Colonic mucosa (tissue), 4 donors: ENCODE data around the gene SERINC3. TPM values are rescaled to one million over a fixed set of nuclear protein-coding genes. Genes with fewer than 3 reads are reported as not detected.

Source experiments
- DNase-seq: peaks from one replicate; pipeline ENCODE4 v3.0.0-alpha.2; 2020
- H3K27ac ChIP-seq: fragments of 200-600 bp; one replicate; pipeline ENCODE4 v1.8.0; 2021
- H3K27me3 ChIP-seq: fragments of 200-600 bp; one replicate; pipeline ENCODE4 v1.8.0; 2021
- H3K36me3 ChIP-seq: fragments of 200-600 bp; one replicate; pipeline ENCODE4 v1.8.0; 2021
- H3K4me1 ChIP-seq: fragments of 200-600 bp; one replicate; pipeline ENCODE4 v1.8.0; 2021; ENCODE audit warnings: mild to moderate bottlenecking
- H3K4me3 ChIP-seq: fragments of 200-600 bp; one replicate; pipeline ENCODE4 v1.8.0; 2021
- H3K9ac ChIP-seq, 2 donors: one replicate each; pipeline ENCODE4 v1.7.0; 2013; ENCODE audit warnings: control low read depth in 2 of 2, low read depth in 2 of 2, low read length in 2 of 2
- H3K9me3 ChIP-seq: fragments of 200-600 bp; one replicate; pipeline ENCODE4 v1.8.0; 2021
- CTCF ChIP-seq: fragments of 200-600 bp; IDR thresholded peaks from one replicate; pipeline ENCODE4 v1.8.0; 2022; ENCODE audit warnings: antibody characterized with exemption, mild to moderate bottlenecking
- intact Hi-C: fragments of 100-400 bp; cut with DNase I; formaldehyde crosslinking; loops from one replicate; pipeline ENCODE4 v1.14.1; 2022
- total RNA-seq, 2 donors: library from RNA; stranded (reverse); fragmentation: NEBNext Ultra II Directional in 1 of 2; extraction: Animal tissue kit (Norgen Biotek cat#: 25700) in 1 of 2; gene quantifications; one replicate each; pipeline ENCODE4 v1.2.1, GENCODE V29; 2021
- donor health status: healthy.
- donor health status: DM: no; HTN: no; CAD: no.
- donor health status: DM: no; HTN: no; CAD: no.

The SERINC3 gene
- total RNA-seq, 2 donors from 2014 or later: 82.8 to 121 TPM

- intact Hi-C loops: no loop called here
- Histone ChIP-seq H3K9ac (no peak overlapping the region), H3K27ac (no peak overlapping the region), H3K4me1 (no peaks in the 10 kb centered on the region), H3K4me3 (no peak overlapping the region), H3K9me3 (no peaks in the 10 kb centered on the region), H3K27me3 (no peaks in the 10 kb centered on the region), H3K36me3 (peaks cover 46% of the 10 kb centered on the region)
- TF ChIP-seq CTCF: no peak
- no peak for DNase-seq
Observed at GRCh38 chr20:44502968-44503367, 18.9 kb downstream of the SERINC3 start.

- Histone ChIP-seq H3K27me3 (no peaks in the 10 kb centered on the region), H3K9ac (no peak overlapping the region), H3K9me3 (no peaks in the 10 kb centered on the region), H3K27ac (no peak overlapping the region), H3K36me3 (peaks cover 46% of the 10 kb centered on the region), H3K4me3 (no peak overlapping the region), H3K4me1 (no peaks in the 10 kb centered on the region)
- DNase-seq: no peak
- intact Hi-C loops: no loop called here
- TF ChIP-seq CTCF: no peak
Observed at GRCh38 chr20:44501448-44501847, 20.4 kb downstream of the SERINC3 start.

- H3K4me3 ChIP-seq: no peak overlapping the region
- H3K9me3 ChIP-seq: no peaks in the 10 kb centered on the region
- intact Hi-C loops: no loop called here
- no peaks in the 10 kb centered on the region for H3K4me1 ChIP-seq
- H3K36me3 ChIP-seq: peaks cover 37% of the 10 kb centered on the region
- no peak overlapping the region for H3K27ac ChIP-seq
- no peaks in the 10 kb centered on the region for H3K27me3 ChIP-seq
- no peak for DNase-seq
- H3K9ac ChIP-seq: no peak overlapping the region
- TF ChIP-seq CTCF: no peak
Observed at GRCh38 chr20:44500221-44500620, 21.6 kb downstream of the SERINC3 start.

- TF ChIP-seq CTCF: no peak
- H3K4me3 ChIP-seq: no peak overlapping the region
- no peaks in the 10 kb centered on the region for H3K27me3 ChIP-seq
- H3K9me3 ChIP-seq: no peaks in the 10 kb centered on the region
- intact Hi-C loops: no loop called here
- H3K36me3 ChIP-seq: peaks cover 13% of the 10 kb centered on the region
- H3K9ac ChIP-seq: no peak overlapping the region
- DNase-seq: no peak
- H3K4me1 ChIP-seq: no peaks in the 10 kb centered on the region
- no peak overlapping the region for H3K27ac ChIP-seq
Observed at GRCh38 chr20:44497761-44498160, 24.1 kb downstream of the SERINC3 start.

- DNase-seq: no peak
- H3K27ac ChIP-seq: no peak overlapping the region
- H3K36me3 ChIP-seq: peaks cover 13% of the 10 kb centered on the region
- H3K9ac ChIP-seq: no peak overlapping the region
- no peak for TF ChIP-seq CTCF
- no peaks in the 10 kb centered on the region for H3K9me3 ChIP-seq
- H3K27me3 ChIP-seq: no peaks in the 10 kb centered on the region
- no peak overlapping the region for H3K4me3 ChIP-seq
- no peaks in the 10 kb centered on the region for H3K4me1 ChIP-seq
- intact Hi-C loops: no loop called here
Observed at GRCh38 chr20:44496976-44497375, 24.9 kb downstream of the SERINC3 start.
